BE2C (cell line): ENCODE results near the gene SLC44A3.

Experiments
- DNase-seq: peaks from one replicate; pipeline ENCODE4 v3.0.0-alpha.2; 2020
- H3K27me3 ChIP-seq: fragments of 250-450 bp; sonication (Bioruptor Pico); 2 replicates; pipeline ENCODE4 v1.5.1; 2020; ENCODE audit warnings: mild to moderate bottlenecking
- H3K36me3 ChIP-seq: fragments of 250-450 bp; sonication (Bioruptor Pico); 2 replicates; pipeline ENCODE4 v1.5.1; 2020; ENCODE audit warnings: mild to moderate bottlenecking
- H3K4me1 ChIP-seq: fragments of 250-450 bp; sonication (Bioruptor Pico); 2 replicates; pipeline ENCODE4 v1.5.1; 2020
- H3K4me3 ChIP-seq: 2 replicates; pipeline ENCODE4 v1.5.1; 2011; ENCODE audit warnings: low read depth, low read length
- H3K9me3 ChIP-seq: fragments of 250-450 bp; sonication (Bioruptor Pico); 2 replicates; pipeline ENCODE4 v1.5.1; 2020
- TF ChIP-seq, protein P1 (sequence below): IDR thresholded peaks from 2 replicates; pipeline ENCODE4 v1.5.1; 2012; ENCODE audit warnings: mild to moderate bottlenecking, low read depth, low read length

Gene SLC44A3

DNA sequence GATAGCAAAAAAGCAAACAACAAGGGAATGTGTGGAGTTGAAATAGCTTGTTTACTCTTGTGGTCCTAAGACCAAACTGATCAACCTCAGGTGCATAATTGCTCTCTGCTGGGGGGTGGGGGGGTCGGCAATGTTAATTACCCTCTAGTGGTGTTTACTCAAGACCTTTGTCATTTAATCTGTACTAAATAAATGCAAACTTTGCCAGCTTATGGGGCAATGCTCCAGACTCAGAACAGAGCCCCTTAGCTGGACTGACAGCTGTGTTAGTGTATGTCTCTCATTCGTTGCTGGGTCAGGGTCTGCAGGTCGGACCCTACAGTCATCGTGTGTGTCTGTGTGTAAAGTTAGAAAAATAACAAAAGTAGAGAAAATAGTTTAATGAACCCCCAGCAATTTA lies 7.2 kb upstream of the SLC44A3 start:
- no peaks in the 10 kb centered on the region for H3K36me3 ChIP-seq
- no peaks in the 10 kb centered on the region for H3K9me3 ChIP-seq
- TF ChIP-seq, protein P1, sequence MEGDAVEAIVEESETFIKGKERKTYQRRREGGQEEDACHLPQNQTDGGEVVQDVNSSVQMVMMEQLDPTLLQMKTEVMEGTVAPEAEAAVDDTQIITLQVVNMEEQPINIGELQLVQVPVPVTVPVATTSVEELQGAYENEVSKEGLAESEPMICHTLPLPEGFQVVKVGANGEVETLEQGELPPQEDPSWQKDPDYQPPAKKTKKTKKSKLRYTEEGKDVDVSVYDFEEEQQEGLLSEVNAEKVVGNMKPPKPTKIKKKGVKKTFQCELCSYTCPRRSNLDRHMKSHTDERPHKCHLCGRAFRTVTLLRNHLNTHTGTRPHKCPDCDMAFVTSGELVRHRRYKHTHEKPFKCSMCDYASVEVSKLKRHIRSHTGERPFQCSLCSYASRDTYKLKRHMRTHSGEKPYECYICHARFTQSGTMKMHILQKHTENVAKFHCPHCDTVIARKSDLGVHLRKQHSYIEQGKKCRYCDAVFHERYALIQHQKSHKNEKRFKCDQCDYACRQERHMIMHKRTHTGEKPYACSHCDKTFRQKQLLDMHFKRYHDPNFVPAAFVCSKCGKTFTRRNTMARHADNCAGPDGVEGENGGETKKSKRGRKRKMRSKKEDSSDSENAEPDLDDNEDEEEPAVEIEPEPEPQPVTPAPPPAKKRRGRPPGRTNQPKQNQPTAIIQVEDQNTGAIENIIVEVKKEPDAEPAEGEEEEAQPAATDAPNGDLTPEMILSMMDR, result no peak
- no peak overlapping the region for H3K4me3 ChIP-seq
- DNase-seq, result no peak
- H3K27me3 ChIP-seq, result no peaks in the 10 kb centered on the region
- no peaks in the 10 kb centered on the region for H3K4me1 ChIP-seq

DNA sequence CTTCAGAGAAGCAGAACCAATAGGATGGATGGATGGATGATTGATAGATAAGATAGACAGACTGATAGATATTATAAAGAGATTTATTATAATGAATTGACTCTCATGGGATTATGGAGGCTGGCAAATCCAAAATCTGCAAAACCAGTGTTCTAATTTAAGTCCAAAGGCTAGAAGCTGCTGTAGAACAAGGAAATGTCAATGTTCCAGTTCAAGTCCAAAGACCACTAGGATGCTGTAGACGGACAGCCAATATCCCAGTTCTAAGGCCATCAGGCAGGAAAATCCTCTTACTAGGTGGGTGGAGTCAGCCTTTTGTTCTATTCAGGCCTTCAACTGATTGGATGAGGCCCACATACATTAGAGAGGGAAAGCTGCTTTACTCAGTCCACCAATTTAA lies 4.1 kb upstream of the SLC44A3 start:
- TF ChIP-seq, protein P1, result no peak
- H3K9me3 ChIP-seq, result no peaks in the 10 kb centered on the region
- no peak overlapping the region for H3K4me3 ChIP-seq
- no peaks in the 10 kb centered on the region for H3K36me3 ChIP-seq
- H3K27me3 ChIP-seq, result no peaks in the 10 kb centered on the region
- no peaks in the 10 kb centered on the region; the same call in 1 of the 2 replicates for H3K4me1 ChIP-seq
- no peak for DNase-seq

DNA sequence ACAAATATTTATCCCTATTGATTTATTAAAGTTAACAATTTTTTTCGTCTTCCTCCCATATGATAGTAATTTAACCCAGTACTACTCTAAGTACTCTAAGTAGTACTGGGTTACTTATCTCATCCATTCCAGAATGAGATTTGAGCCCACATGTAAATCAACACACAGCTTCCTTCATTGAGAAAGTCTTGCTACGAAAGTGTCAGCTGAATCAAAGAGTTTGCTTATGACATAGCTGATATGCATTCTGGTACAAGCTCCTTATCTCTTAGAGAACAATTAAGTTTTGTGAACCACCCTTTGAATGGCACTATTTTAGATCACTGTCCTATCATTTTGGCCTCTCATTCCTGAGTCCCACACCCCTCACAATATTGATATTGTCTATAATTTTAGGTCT lies 2.4 kb upstream of the SLC44A3 start:
- Histone ChIP-seq H3K27me3 (no peaks in the 10 kb centered on the region), H3K4me1 (no peaks in the 10 kb centered on the region; the same call in 1 of the 2 replicates), H3K4me3 (no peak overlapping the region), H3K36me3 (no peaks in the 10 kb centered on the region), H3K9me3 (no peaks in the 10 kb centered on the region)
- TF ChIP-seq, protein P1, result no peak
- DNase-seq, result no peak

DNA sequence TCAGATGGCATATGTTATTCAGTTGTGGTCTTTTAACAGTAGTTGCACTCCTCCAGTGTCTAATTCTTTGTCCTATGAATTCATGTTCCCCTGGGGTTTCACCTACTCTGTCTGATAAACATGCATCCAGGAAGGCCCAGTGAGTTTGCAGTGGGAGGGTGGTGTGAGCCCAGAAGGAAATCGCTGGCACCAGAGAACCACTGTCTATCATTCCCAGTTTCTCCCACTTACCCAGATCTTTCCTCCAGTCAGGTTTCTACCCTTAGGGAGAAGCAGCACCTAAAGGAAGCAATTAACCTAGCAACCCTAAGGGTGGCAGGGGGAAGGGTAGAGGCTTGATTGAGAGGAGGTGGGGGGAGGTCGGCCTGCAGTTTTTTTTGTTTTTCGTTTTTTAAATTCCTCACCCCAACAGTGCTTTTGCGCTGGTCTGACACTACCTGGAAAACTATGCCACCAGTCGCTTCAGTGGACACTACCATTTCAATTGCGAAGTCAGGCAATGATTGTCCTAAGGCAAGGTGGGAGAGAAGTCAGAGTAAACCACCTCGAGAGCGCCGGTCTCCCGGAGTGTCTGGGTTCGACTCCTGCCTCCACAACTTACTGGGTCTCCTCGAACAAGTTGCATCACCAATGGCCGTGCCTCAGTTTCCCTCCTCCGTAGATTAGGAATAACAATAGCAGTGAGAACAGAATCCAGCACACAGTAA lies 766 bp upstream of the SLC44A3 start:
- no peaks in the 10 kb centered on the region for H3K27me3 ChIP-seq
- peak; percentile 12 for DNase-seq
- TF ChIP-seq, protein P1, result no peak
- H3K36me3 ChIP-seq, result no peaks in the 10 kb centered on the region
- no peaks in the 10 kb centered on the region for H3K9me3 ChIP-seq
- no peaks in the 10 kb centered on the region; the same call in 1 of the 2 replicates for H3K4me1 ChIP-seq
- peak overlapping the region; percentile 56 for H3K4me3 ChIP-seq

DNA sequence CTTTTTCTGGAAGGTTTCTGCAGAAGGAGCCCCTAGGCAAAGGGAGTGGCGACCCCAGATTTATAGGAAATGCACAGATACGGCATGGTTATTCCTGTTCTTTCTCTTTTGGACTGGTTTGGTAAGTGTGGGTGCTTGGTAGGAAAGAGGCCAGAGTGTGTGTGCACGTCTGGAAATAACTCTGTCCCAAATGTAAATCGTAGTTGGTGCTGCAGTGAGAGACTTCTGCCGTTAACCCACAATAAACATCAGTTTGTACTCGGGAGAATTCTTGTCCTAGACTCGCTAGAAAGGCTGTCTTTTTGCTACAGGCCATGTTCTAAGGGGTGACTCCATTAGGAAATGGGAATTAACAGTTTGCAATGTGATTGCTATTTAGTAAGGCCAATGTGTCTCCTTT lies 779 bp downstream of the SLC44A3 start:
- H3K27me3 ChIP-seq, result no peaks in the 10 kb centered on the region
- peak overlapping the region; percentile 56 for H3K4me3 ChIP-seq
- TF ChIP-seq, protein P1, result no peak
- no peak for DNase-seq
- H3K4me1 ChIP-seq, result no peaks in the 10 kb centered on the region; the same call in 1 of the 2 replicates
- no peaks in the 10 kb centered on the region for H3K36me3 ChIP-seq
- no peaks in the 10 kb centered on the region for H3K9me3 ChIP-seq

DNA sequence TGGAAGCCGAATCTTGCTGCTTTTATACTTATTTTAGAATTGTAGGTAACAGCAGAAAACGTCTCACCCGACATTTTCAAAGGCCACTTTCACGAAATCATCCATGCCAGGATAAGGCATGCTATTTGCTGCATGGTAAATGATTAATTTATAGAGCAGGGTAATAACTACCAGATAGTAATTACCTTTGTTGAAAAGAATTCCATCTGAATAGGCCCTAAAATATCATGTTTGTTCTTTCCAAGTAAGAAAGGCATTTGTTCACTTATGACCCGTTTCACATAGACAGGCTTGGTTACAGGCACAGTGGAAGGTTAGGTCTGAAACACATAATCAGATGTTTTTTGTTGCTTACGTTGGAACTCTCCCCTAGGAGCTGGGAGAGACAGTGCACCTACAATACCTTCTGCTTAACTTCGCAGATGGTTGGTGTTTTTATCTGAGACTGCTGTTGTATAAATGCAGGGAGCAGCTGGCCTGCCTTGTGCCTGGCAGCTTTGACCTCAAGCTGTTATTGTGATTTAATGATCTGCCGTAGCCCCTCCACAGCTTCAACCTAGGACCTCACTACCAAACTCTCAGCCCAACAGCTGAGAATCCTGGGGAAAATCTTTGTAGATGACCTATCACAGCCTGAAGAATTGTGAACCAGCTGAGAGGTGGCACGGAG lies 1.6 kb downstream of the SLC44A3 start:
- H3K27me3 ChIP-seq, result no peaks in the 10 kb centered on the region
- H3K4me3 ChIP-seq, result no peak overlapping the region
- no peaks in the 10 kb centered on the region for H3K36me3 ChIP-seq
- DNase-seq, result peak; percentile 20
- TF ChIP-seq, protein P1, result no peak
- no peaks in the 10 kb centered on the region for H3K9me3 ChIP-seq
- no peaks in the 10 kb centered on the region; the same call in 1 of the 2 replicates for H3K4me1 ChIP-seq
